ENCODE measurements around the gene SIM2. TPM values are rescaled to one million over a fixed set of nuclear protein-coding genes. Genes with fewer than 3 reads are reported as not detected.

SIM2 gene
- total RNA-seq, 1 donor from 2014 or later: not detected

- DNase-seq (no peak), ATAC-seq (ENCODE audit: low read depth) (no peak)
- no peaks in the 10 kb centered on the region for H3K36me3 Mint-ChIP-seq (ENCODE audit: low read depth)
- no peaks in the 10 kb centered on the region for H3K4me1 Mint-ChIP-seq
- no peaks in the 10 kb centered on the region for H3K27me3 Mint-ChIP-seq
- no peaks in the 10 kb centered on the region for H3K9me3 Mint-ChIP-seq
- CTCF ChIA-PET: no interaction called here
- H3K4me3 Mint-ChIP-seq: no peak overlapping the region
- H3K27ac Mint-ChIP-seq: no peak overlapping the region
- intact Hi-C loops (cut with micrococcal nuclease): no loop called here
- TF ChIP-seq CTCF (IDR thresholded peaks at IDR 0.05): no peak
- POLR2A ChIA-PET: no interaction called here
Observed at GRCh38 chr21:36783612-36784374, 84.9 kb downstream of the SIM2 start.

- no peak for TF ChIP-seq CTCF (IDR thresholded peaks at IDR 0.05)
- Mint-ChIP-seq H3K9me3 (peaks cover 2% of the 10 kb centered on the region), H3K4me3 (no peak overlapping the region), H3K27me3 (no peaks in the 10 kb centered on the region), H3K4me1 (no peaks in the 10 kb centered on the region), H3K36me3 (ENCODE audit: low read depth) (no peaks in the 10 kb centered on the region), H3K27ac (no peak overlapping the region)
- no peak for DNase-seq
- ChIA-PET CTCF (no interaction called here), POLR2A (no interaction called here)
- ATAC-seq (ENCODE audit: low read depth): no peak
- intact Hi-C loops (cut with micrococcal nuclease): no loop called here
Observed at GRCh38 chr21:36784947-36785346, 86.0 kb downstream of the SIM2 start.

DNA sequence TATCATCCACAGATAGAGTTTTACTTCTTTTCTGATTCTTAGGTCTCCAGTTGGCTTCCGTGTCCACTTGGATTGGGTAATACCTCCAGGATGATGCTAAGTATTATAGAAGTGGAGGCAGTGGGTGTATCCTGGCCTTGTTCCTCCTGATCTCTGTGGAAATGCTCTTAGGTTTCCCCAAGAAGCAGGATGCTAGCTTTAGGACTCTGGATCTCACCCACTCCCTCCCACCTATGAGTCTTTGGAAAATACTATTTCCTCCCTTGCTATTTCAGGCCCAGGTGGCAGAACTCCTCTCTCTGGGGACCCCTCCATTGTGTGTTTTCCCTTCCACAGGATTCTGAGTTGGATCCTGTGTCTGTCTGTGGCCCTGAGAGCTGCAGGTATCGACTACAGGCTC lies 86.7 kb downstream of the SIM2 start:
- Mint-ChIP-seq H3K4me3 (no peak overlapping the region), H3K36me3 (ENCODE audit: low read depth) (no peaks in the 10 kb centered on the region), H3K9me3 (peaks cover 2% of the 10 kb centered on the region), H3K27me3 (no peaks in the 10 kb centered on the region), H3K27ac (no peak overlapping the region), H3K4me1 (no peaks in the 10 kb centered on the region)
- ChIA-PET POLR2A (no interaction called here), CTCF (no interaction called here)
- intact Hi-C loops (cut with micrococcal nuclease): no loop called here
- DNase-seq: no peak
- no peak for ATAC-seq (ENCODE audit: low read depth)
- TF ChIP-seq CTCF (IDR thresholded peaks at IDR 0.05): no peak

DNA sequence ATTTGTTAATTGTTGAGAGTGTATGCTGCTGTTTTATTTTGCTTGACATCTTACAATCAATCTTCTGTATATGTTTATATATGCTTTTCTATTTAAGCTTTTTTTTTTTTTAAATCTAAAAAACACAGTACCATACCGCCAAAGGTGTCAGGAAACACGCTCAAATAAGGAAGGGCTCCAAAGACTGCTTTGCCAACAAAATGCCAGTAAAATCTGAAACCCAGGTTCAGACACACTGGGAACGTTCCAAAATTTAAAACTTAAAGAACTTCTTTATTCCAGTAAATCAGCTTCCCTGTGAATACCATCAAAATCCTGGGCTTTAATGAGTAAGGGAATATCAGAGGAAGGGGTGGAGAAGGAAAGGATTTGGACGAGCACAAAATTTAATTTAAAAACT lies 87.3 kb downstream of the SIM2 start:
- no peak overlapping the region for H3K4me3 Mint-ChIP-seq
- DNase-seq: no peak
- H3K9me3 Mint-ChIP-seq: peaks cover 2% of the 10 kb centered on the region
- no peak for ATAC-seq (ENCODE audit: low read depth)
- TF ChIP-seq CTCF (IDR thresholded peaks at IDR 0.05): no peak
- CTCF ChIA-PET: no interaction called here
- intact Hi-C loops (cut with micrococcal nuclease): no loop called here
- POLR2A ChIA-PET: no interaction called here
- H3K4me1 Mint-ChIP-seq: no peaks in the 10 kb centered on the region
- no peaks in the 10 kb centered on the region for H3K27me3 Mint-ChIP-seq
- H3K36me3 Mint-ChIP-seq (ENCODE audit: low read depth): peaks cover 3% of the 10 kb centered on the region
- H3K27ac Mint-ChIP-seq: no peak overlapping the region

DNA sequence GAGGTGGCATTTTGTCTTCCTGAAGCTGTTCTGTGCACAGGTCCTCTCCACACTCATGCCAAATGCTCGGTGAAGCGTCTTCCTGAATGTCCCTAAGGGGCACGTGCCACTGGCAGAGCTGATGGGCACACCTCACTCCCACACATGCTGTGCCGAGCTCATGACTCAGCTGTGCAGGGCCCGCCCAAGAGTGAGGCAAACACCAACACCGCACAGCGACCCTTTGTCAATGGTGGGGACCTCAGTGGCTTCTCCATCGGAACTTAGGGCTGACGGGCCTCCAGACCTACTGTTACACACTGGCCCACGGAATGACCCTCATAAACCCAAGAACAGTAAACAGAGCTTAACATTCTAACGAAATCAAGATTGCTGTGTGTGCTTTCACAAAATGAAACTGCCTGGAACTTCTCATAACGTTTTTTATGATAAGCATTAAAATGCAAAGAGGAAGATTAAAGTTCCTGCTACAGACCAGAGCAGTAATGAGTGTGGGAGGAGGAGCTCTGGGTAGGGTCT lies 89.3 kb downstream of the SIM2 start:
- ChIA-PET POLR2A (no interaction called here), CTCF (no interaction called here)
- Mint-ChIP-seq H3K27ac (no peak overlapping the region), H3K4me3 (no peak overlapping the region), H3K4me1 (no peaks in the 10 kb centered on the region), H3K9me3 (peaks cover 2% of the 10 kb centered on the region), H3K36me3 (ENCODE audit: low read depth) (peaks cover 5% of the 10 kb centered on the region), H3K27me3 (no peaks in the 10 kb centered on the region)
- intact Hi-C loops (cut with micrococcal nuclease): no loop called here
- DNase-seq (no peak), ATAC-seq (ENCODE audit: low read depth) (no peak)
- no peak for TF ChIP-seq CTCF (IDR thresholded peaks at IDR 0.05)
